GM12801 (cell line): Measurements from ENCODE around the gene TSHZ3.

Experiments used
- CTCF ChIP-seq: IDR thresholded peaks from one replicate; pipeline ENCODE4 v1.5.1; 2011; ENCODE audit warnings: control low read depth; ENCODE audit not compliant: insufficient read length; ENCODE audit errors: extremely low read depth

Gene TSHZ3

GRCh38 chr19:31353833-31354232 is 4.6 kb upstream of the TSHZ3 start:
- no peak for TF ChIP-seq CTCF

- no peak for TF ChIP-seq CTCF
Observed at GRCh38 chr19:31352782-31353651, 3.8 kb upstream of the TSHZ3 start.

- TF ChIP-seq CTCF: no peak
Observed at GRCh38 chr19:31352296-31352781, 3.1 kb upstream of the TSHZ3 start.

- no peak for TF ChIP-seq CTCF
Observed at GRCh38 chr19:31351855-31352195, 2.6 kb upstream of the TSHZ3 start.

GRCh38 chr19:31351056-31351854 is 2.0 kb upstream of the TSHZ3 start:
- TF ChIP-seq CTCF: no peak

- no peak for TF ChIP-seq CTCF
Observed at GRCh38 chr19:31350693-31351055, 1.4 kb upstream of the TSHZ3 start.

GRCh38 chr19:31350033-31350692 is 927 bp upstream of the TSHZ3 start:
- TF ChIP-seq CTCF: no peak
